ENCODE measurements around the gene OR1D2. TPM values are rescaled to one million over a fixed set of nuclear protein-coding genes. Genes with fewer than 3 reads are reported as not detected.
"Not testable (repeated sequence)": the region's sequence is repeated elsewhere in the genome, so short reads cannot be mapped to it uniquely, and the experiment has no call there.

The OR1D2 gene
- total and polyA plus RNA-seq, 2 of the 4 experiments (the other 2 are of a cell fraction): not detected

DNA sequence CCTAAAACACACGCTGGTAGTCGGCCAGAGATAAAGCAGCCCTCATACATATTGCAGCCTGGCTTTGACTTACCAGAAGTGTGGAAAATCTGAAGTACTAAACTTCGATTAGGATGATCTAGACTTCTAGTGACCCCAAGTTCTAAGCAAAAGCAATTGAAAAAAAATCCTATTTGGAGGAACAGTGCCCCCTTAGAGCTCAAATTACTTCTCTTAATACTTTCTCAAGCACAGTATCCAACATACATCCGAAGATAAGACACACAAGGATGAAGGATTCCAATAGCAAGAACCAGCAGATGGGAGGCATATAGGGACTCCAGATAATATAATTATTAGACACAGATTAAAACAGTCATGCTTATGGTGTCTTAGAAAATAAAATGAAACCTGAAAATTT, 30.4 kb downstream of the OR1D2 start:
- H3K18ac ChIP-seq (ENCODE audit: low read depth, low read length); H2AK9ac ChIP-seq (replicated peaks; ENCODE audit: low read depth, low read length, poor library complexity); H4K5ac ChIP-seq (ENCODE audit: low read depth, low read length); H3K4ac ChIP-seq (ENCODE audit: low read depth, low read length); H2BK20ac ChIP-seq (ENCODE audit: low read depth, low read length); H3K27me3 ChIP-seq (ENCODE audit: control insufficient read depth, insufficient read depth, low read length); BruUV-seq (replicated peaks); H3K9me1 ChIP-seq (ENCODE audit: insufficient read depth, low read length); CTCF ChIA-PET; H3K4me3 ChIP-seq (ENCODE audit: insufficient read depth, low read depth, low read length); H2BK120ac ChIP-seq (ENCODE audit: low read depth, low read length); H3K56ac ChIP-seq (ENCODE audit: extremely low read depth, insufficient read depth, low read length); H4K91ac ChIP-seq (ENCODE audit: insufficient read depth, low read depth, low read length); H2AFZ ChIP-seq (replicated peaks; ENCODE audit: low read length, poor library complexity); H3K36me3 ChIP-seq (ENCODE audit: control insufficient read depth, insufficient read depth, low read length); H4K8ac ChIP-seq (ENCODE audit: low read depth in 2 of 2, low read length in 2 of 2); H3K4me1 ChIP-seq (ENCODE audit: control insufficient read depth, insufficient read depth, low read length); H4K20me1 ChIP-seq (ENCODE audit: insufficient read depth, low read length); H3K27ac ChIP-seq (ENCODE audit: insufficient read depth, low read length); H3K23ac ChIP-seq (ENCODE audit: low read depth, low read length); intact Hi-C loops (cut with micrococcal nuclease); H3K79me1 ChIP-seq (ENCODE audit: low read depth in 1 of 2, low read length in 2 of 2); H3K4me2 ChIP-seq (ENCODE audit: low read depth, low read length); H3K14ac ChIP-seq (replicated peaks; ENCODE audit: low read depth, low read length); H3K9me3 ChIP-seq (ENCODE audit: control insufficient read depth, insufficient read depth, low read length); H3K9ac ChIP-seq (ENCODE audit: low read depth, low read length); POLR2A ChIA-PET (ENCODE audit: unreplicated experiment); dilution Hi-C loops (cut with HindIII; ENCODE audit: low sequenced_read_pairs, unreplicated experiment); in situ Hi-C loops (cut with MboI; ENCODE audit: low sequenced_read_pairs); ATAC-seq (ENCODE audit: low read depth); H2BK5ac ChIP-seq (ENCODE audit: low read depth, low read length, poor library complexity, severe bottlenecking); H2BK15ac ChIP-seq (ENCODE audit: low read depth, low read length); H2AK5ac ChIP-seq (ENCODE audit: low read depth, low read length): not testable (repeated sequence)
- WGBS, 2 experiments (ENCODE audit: extremely low coverage in 2 of 2, insufficient read length in 1 of 2): no CpG with 5 or more reads among the region's 4 CpGs
- TF ChIP-seq SMC3 (IDR thresholded peaks at IDR 0.05; ENCODE audit: low read depth, low read length): peak; percentile 14; the same call in 1 of the 2 replicates
- TF ChIP-seq, protein P1, sequence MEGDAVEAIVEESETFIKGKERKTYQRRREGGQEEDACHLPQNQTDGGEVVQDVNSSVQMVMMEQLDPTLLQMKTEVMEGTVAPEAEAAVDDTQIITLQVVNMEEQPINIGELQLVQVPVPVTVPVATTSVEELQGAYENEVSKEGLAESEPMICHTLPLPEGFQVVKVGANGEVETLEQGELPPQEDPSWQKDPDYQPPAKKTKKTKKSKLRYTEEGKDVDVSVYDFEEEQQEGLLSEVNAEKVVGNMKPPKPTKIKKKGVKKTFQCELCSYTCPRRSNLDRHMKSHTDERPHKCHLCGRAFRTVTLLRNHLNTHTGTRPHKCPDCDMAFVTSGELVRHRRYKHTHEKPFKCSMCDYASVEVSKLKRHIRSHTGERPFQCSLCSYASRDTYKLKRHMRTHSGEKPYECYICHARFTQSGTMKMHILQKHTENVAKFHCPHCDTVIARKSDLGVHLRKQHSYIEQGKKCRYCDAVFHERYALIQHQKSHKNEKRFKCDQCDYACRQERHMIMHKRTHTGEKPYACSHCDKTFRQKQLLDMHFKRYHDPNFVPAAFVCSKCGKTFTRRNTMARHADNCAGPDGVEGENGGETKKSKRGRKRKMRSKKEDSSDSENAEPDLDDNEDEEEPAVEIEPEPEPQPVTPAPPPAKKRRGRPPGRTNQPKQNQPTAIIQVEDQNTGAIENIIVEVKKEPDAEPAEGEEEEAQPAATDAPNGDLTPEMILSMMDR (conservative IDR thresholded peaks at IDR 0.05; ENCODE audit: low read depth, low read length): peak; percentile 15; the same call in 1 of the 2 replicates
- peak; percentile 11 for DNase-seq

DNA sequence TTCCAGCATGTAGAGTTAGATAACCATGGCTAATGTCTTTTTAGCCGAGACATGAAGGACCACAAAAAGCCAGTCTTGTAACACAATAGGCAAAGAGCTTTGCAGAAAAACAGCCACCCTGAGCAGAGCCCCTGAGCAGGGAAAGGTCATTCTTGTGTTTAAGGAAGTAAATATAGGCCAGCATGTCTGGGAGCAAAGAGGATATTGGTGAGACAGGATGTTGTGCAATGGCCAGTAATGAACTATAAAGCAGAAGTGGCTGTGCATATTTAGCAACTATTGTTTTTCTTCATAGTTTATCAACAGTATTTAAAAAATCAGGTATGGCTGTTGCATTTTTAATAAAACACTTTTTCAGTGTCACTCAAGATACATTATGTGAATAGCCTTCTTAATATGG, 39.0 kb downstream of the OR1D2 start:
- H2BK5ac ChIP-seq (ENCODE audit: low read depth, low read length, poor library complexity, severe bottlenecking); H3K79me1 ChIP-seq (ENCODE audit: low read depth in 1 of 2, low read length in 2 of 2); DNase-seq; H4K20me1 ChIP-seq (ENCODE audit: insufficient read depth, low read length); dilution Hi-C loops (cut with HindIII; ENCODE audit: low sequenced_read_pairs, unreplicated experiment); ATAC-seq (ENCODE audit: low read depth); H3K4me1 ChIP-seq (ENCODE audit: control insufficient read depth, insufficient read depth, low read length); H2AK9ac ChIP-seq (replicated peaks; ENCODE audit: low read depth, low read length, poor library complexity); intact Hi-C loops (cut with micrococcal nuclease); H3K4ac ChIP-seq (ENCODE audit: low read depth, low read length); CTCF ChIA-PET; H2BK120ac ChIP-seq (ENCODE audit: low read depth, low read length); H3K27ac ChIP-seq (ENCODE audit: insufficient read depth, low read length); H3K23ac ChIP-seq (ENCODE audit: low read depth, low read length); H2AK5ac ChIP-seq (ENCODE audit: low read depth, low read length); H2AFZ ChIP-seq (replicated peaks; ENCODE audit: low read length, poor library complexity); H2BK15ac ChIP-seq (ENCODE audit: low read depth, low read length); H3K9me1 ChIP-seq (ENCODE audit: insufficient read depth, low read length); H3K4me2 ChIP-seq (ENCODE audit: low read depth, low read length); H3K27me3 ChIP-seq (ENCODE audit: control insufficient read depth, insufficient read depth, low read length); H3K4me3 ChIP-seq (ENCODE audit: insufficient read depth, low read depth, low read length); H3K9me3 ChIP-seq (ENCODE audit: control insufficient read depth, insufficient read depth, low read length); H3K36me3 ChIP-seq (ENCODE audit: control insufficient read depth, insufficient read depth, low read length); H4K5ac ChIP-seq (ENCODE audit: low read depth, low read length); POLR2A ChIA-PET (ENCODE audit: unreplicated experiment); H3K14ac ChIP-seq (replicated peaks; ENCODE audit: low read depth, low read length); BruUV-seq (replicated peaks); H2BK20ac ChIP-seq (ENCODE audit: low read depth, low read length); H4K91ac ChIP-seq (ENCODE audit: insufficient read depth, low read depth, low read length); H3K9ac ChIP-seq (ENCODE audit: low read depth, low read length); H4K8ac ChIP-seq (ENCODE audit: low read depth in 2 of 2, low read length in 2 of 2); H3K18ac ChIP-seq (ENCODE audit: low read depth, low read length); in situ Hi-C loops (cut with MboI; ENCODE audit: low sequenced_read_pairs); H3K56ac ChIP-seq (ENCODE audit: extremely low read depth, insufficient read depth, low read length): not testable (repeated sequence)
- no CpG with 5 or more reads among the region's 1 CpG for WGBS, 2 experiments (ENCODE audit: extremely low coverage in 2 of 2, insufficient read length in 1 of 2)

Measured in IMR-90 (cell line).